ENCODE data around the gene APBA2. TPM values are rescaled to one million over a fixed set of nuclear protein-coding genes. Genes with fewer than 3 reads are reported as not detected.

The APBA2 gene
- total RNA-seq, 4 donors from 2014 or later = 1.6 to 8.2 (median 2.5) TPM

DNA sequence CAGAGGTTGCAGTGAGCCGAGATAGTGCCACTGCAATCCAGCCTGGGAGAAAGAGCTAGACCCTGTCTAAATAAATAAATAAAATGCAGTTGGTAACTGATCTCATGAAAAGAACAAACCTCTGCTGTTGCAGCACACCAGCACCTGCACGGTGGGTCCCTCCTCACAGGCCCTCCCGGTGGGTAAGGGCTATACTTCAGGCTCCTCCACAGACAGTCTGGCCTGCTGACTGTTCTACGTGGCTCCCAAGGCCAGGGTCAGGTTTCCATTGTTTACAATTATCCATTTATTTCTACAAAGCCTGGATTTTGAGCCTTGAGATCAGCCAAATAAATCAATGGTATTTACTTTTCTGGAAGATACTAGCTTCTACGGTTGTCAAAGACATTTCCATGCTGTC, 5.1 kb upstream of the APBA2 start:
- intact Hi-C loops (cut with DNase I; ENCODE audit: low total_unique reads) = no loop called here
- H3K9me3 ChIP-seq = no peaks in the 10 kb centered on the region
- 71 to 79% methylated on average over 2 to 5 of the region's 5 CpGs for WGBS, 2 donors (ENCODE audit: low coverage in 1 of 2)
- H3K36me3 ChIP-seq = no peaks in the 10 kb centered on the region
- in situ Hi-C loops (cut with MboI; ENCODE audit: low pct_ligation_motif_present in 1 of 4, low pct_unique_long_range_greater_than_20kb in 1 of 4, low sequenced_read_pairs in 3 of 4) = no loop called here
- peaks cover 16% of the 10 kb centered on the region for H3K27me3 ChIP-seq
- H3K27ac ChIP-seq = no peak overlapping the region
- peaks cover 0 to 5% (median 1%) of the 10 kb centered on the region in 4 donors for H3K4me1 ChIP-seq
- H3K4me3 ChIP-seq = no peak overlapping the region
- TF ChIP-seq POLR2AphosphoS5 (IDR thresholded peaks at IDR 0.05) (no peak), EP300 (IDR thresholded peaks at IDR 0.05; ENCODE audit: low read depth) (no peak), POLR2A (IDR thresholded peaks at IDR 0.05) (no peak)
- TF ChIP-seq, protein P1, sequence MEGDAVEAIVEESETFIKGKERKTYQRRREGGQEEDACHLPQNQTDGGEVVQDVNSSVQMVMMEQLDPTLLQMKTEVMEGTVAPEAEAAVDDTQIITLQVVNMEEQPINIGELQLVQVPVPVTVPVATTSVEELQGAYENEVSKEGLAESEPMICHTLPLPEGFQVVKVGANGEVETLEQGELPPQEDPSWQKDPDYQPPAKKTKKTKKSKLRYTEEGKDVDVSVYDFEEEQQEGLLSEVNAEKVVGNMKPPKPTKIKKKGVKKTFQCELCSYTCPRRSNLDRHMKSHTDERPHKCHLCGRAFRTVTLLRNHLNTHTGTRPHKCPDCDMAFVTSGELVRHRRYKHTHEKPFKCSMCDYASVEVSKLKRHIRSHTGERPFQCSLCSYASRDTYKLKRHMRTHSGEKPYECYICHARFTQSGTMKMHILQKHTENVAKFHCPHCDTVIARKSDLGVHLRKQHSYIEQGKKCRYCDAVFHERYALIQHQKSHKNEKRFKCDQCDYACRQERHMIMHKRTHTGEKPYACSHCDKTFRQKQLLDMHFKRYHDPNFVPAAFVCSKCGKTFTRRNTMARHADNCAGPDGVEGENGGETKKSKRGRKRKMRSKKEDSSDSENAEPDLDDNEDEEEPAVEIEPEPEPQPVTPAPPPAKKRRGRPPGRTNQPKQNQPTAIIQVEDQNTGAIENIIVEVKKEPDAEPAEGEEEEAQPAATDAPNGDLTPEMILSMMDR (IDR thresholded peaks at IDR 0.05) = no peak
- DNase-seq = no peak

DNA sequence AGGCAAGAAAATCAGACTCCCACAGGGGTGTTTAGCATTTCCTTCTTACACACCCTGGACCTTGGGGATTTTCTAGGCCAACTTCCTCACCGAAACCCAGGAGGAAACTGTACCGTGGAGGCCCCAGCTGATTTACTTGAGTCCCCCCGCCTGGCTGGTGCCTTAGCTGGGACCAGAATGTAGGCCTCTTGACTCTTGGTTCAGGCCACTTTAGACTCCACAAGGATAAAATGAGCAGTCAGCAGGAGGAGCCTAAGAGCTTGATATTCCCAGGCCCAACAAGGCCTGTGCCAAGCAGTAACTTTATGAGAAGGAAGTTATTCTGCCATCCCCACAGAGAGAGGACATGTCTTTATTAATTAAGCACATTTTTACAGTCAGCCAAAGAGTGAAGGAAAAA, 4.6 kb upstream of the APBA2 start:
- Histone ChIP-seq H3K27me3 (peaks cover 21% of the 10 kb centered on the region), H3K27ac (no peak overlapping the region), H3K4me3 (no peak overlapping the region), H3K4me1 (peaks cover 0 to 6% (median 2%) of the 10 kb centered on the region in 4 donors), H3K9me3 (no peaks in the 10 kb centered on the region), H3K36me3 (no peaks in the 10 kb centered on the region)
- DNase-seq = no peak
- intact Hi-C loops (cut with DNase I; ENCODE audit: low total_unique reads) (no loop called here), in situ Hi-C loops (cut with MboI; ENCODE audit: low pct_ligation_motif_present in 1 of 4, low pct_unique_long_range_greater_than_20kb in 1 of 4, low sequenced_read_pairs in 3 of 4) (no loop called here)
- WGBS, 2 donors (ENCODE audit: low coverage in 1 of 2) = 43% methylated on average over 3 of the region's 3 CpGs; no CpG with 5 or more reads in 1 of the 2 donors
- TF ChIP-seq POLR2A (IDR thresholded peaks at IDR 0.05) (no peak), POLR2AphosphoS5 (IDR thresholded peaks at IDR 0.05) (no peak), EP300 (IDR thresholded peaks at IDR 0.05; ENCODE audit: low read depth) (no peak)
- TF ChIP-seq, protein P1 (IDR thresholded peaks at IDR 0.05) = no peak

DNA sequence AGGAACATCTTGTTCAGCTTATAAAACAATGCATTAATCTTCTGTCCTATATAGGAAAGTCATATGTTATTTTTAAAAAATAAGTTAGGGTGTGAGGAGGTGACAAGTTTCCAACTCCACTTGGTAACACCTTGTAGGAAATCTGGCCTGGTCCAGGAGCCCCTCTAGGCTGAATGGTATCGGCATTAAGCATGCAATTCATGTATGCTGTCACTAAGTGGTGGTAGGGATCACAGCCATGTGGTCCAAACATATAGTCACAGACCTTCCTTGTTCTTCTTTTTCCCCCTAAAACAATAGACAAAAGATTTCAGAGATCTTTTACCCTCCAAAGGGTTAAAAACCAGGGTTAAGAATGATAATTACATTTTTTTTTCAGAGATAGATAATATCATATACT, 4.2 kb upstream of the APBA2 start:
- TF ChIP-seq POLR2A (IDR thresholded peaks at IDR 0.05) (no peak), POLR2AphosphoS5 (IDR thresholded peaks at IDR 0.05) (no peak), EP300 (IDR thresholded peaks at IDR 0.05; ENCODE audit: low read depth) (no peak)
- TF ChIP-seq, protein P1 (IDR thresholded peaks at IDR 0.05) = no peak
- Histone ChIP-seq H3K27ac (no peak overlapping the region), H3K4me3 (no peak overlapping the region), H3K4me1 (peaks cover 0 to 9% (median 4%) of the 10 kb centered on the region in 4 donors), H3K9me3 (no peaks in the 10 kb centered on the region), H3K27me3 (peaks cover 25% of the 10 kb centered on the region), H3K36me3 (no peaks in the 10 kb centered on the region)
- no peak for DNase-seq
- 86 to 94% methylated on average over 1 of the region's 1 CpG for WGBS, 2 donors (ENCODE audit: low coverage in 1 of 2)
- in situ Hi-C loops (cut with MboI; ENCODE audit: low pct_ligation_motif_present in 1 of 4, low pct_unique_long_range_greater_than_20kb in 1 of 4, low sequenced_read_pairs in 3 of 4) (no loop called here), intact Hi-C loops (cut with DNase I; ENCODE audit: low total_unique reads) (no loop called here)

DNA sequence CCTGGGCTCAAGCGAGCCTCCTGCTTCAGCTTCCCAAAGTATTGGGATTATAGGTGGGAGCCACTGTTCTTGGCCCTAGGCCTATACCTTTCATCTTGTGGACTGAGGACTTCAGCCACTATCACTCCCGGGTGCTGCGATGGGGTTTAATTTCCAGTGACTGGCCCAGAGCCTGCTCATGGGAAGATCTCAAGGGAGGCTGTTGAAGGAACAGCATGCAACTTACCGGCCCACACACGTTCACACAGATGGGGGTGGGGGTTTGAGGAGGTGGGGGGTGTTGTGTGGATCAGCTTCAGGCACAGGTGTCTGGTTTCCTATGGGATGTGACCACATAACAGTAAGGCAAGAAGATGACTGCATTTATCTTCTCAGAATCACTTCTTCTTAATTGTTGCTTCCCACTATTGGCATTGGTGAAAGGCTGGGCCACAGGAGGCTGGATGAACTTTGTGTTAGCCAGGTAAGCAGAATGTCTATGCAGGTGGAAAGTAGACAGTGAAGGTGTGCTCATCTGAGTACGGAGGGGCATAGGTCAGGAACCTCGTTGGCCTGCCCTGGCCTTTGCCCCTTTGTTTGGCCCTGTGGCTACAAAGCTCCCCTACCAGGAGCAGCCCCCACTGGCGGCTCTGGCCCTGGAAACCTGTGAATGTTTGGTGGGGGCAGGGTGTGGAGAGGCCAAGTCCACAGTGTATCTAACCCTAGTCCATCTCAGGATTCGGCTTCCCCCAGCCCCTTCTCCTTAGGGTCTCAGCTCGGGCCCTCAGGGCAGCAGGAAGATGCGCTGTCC, 1.4 kb upstream of the APBA2 start:
- intact Hi-C loops (cut with DNase I; ENCODE audit: low total_unique reads) (no loop called here), in situ Hi-C loops (cut with MboI; ENCODE audit: low pct_ligation_motif_present in 1 of 4, low pct_unique_long_range_greater_than_20kb in 1 of 4, low sequenced_read_pairs in 3 of 4) (no loop called here)
- TF ChIP-seq POLR2AphosphoS5 (IDR thresholded peaks at IDR 0.05) (no peak), EP300 (IDR thresholded peaks at IDR 0.05; ENCODE audit: low read depth) (no peak), POLR2A (IDR thresholded peaks at IDR 0.05) (no peak)
- TF ChIP-seq, protein P1 (IDR thresholded peaks at IDR 0.05) = no peak
- peaks cover 37% of the 10 kb centered on the region for H3K27me3 ChIP-seq
- H3K27ac ChIP-seq = no peak overlapping the region
- H3K4me3 ChIP-seq = no peak overlapping the region
- DNase-seq = no peak
- no peaks in the 10 kb centered on the region for H3K9me3 ChIP-seq
- H3K36me3 ChIP-seq = no peaks in the 10 kb centered on the region
- WGBS, 2 donors (ENCODE audit: low coverage in 1 of 2) = 88 to 89% methylated on average over 4 to 11 of the region's 11 CpGs
- peaks cover 0 to 12% (median 5%) of the 10 kb centered on the region in 4 donors for H3K4me1 ChIP-seq

Measured in transverse colon (tissue), 4 donors.